Common myeloid progenitor, CD34-positive (primary cell): ENCODE data around the gene HOXD8.

Experiments
- CTCF ChIA-PET: fragments of 350-600 bp; sonication (Branson Sonifier 250); formaldehyde crosslinking; loops from one replicate; lab custom pipeline; 2021; ENCODE audit warnings: antibody characterized with exemption; lab: Charles Lee
- POLR2A ChIA-PET: fragments of 350-600 bp; sonication (Branson Sonifier 250); formaldehyde crosslinking; loops from one replicate; lab custom pipeline; 2021; ENCODE audit warnings: antibody characterized with exemption; lab: Charles Lee
- DNase-seq, 3 donors: peaks; one replicate each; pipeline versions ENCODE4 v3.0.0 to v3.0.0-alpha.2; 2013
- H3K27ac ChIP-seq, 2 experiments: 1 replicate in 1 of 2; 2 replicates in 1 of 2; pipeline ENCODE4 v1.7.0; 2013; ENCODE audit warnings: inconsistent platforms in 2 of 2, low read length in 2 of 2, mild to moderate bottlenecking in 2 of 2, low read depth in 1 of 2, moderate library complexity in 1 of 2; ENCODE audit not compliant: severe bottlenecking in 2 of 2, insufficient read depth in 1 of 2, poor library complexity in 1 of 2
- H3K27me3 ChIP-seq, 5 experiments: replicated peaks in 2 of 5; 1 replicate in 3 of 5; 2 replicates in 2 of 5; pipeline versions ENCODE4 v1.6.1 to v1.7.0; 2013; ENCODE audit warnings: low read length in 4 of 5, mild to moderate bottlenecking in 2 of 5, moderate library complexity in 2 of 5, inconsistent platforms in 1 of 5; ENCODE audit not compliant: insufficient read depth in 5 of 5, control insufficient read depth in 4 of 5
- H3K36me3 ChIP-seq, 4 experiments: 1 replicate in 2 of 4; 2 replicates in 2 of 4; pipeline versions ENCODE4 v1.6.1 to v1.7.0; 2013; ENCODE audit warnings: low read length in 3 of 4, control low read depth in 1 of 4, mild to moderate bottlenecking in 1 of 4; ENCODE audit not compliant: control insufficient read depth in 4 of 4, insufficient read depth in 4 of 4
- H3K4me1 ChIP-seq, 4 experiments: 1 replicate in 3 of 4; 2 replicates in 1 of 4; pipeline versions ENCODE4 v1.6.1 to v1.7.1; 2013; ENCODE audit warnings: low read length in 3 of 4, mild to moderate bottlenecking in 3 of 4, control low read depth in 1 of 4, inconsistent platforms in 1 of 4, moderate library complexity in 1 of 4; ENCODE audit not compliant: control insufficient read depth in 4 of 4, insufficient read depth in 4 of 4; ENCODE audit errors: control extremely low read depth in 1 of 4
- H3K4me3 ChIP-seq, 7 experiments: 1 replicate in 4 of 7; 2 replicates in 3 of 7; pipeline versions ENCODE4 v1.5.1 to v1.7.0; 2013; ENCODE audit warnings: mild to moderate bottlenecking in 7 of 7, low read length in 6 of 7, moderate library complexity in 6 of 7, inconsistent platforms in 2 of 7, low read depth in 2 of 7, control low read depth in 1 of 7; ENCODE audit not compliant: insufficient read depth in 4 of 7, control insufficient read depth in 1 of 7; ENCODE audit errors: extremely low read depth in 1 of 7
- H3K9me3 ChIP-seq, 5 experiments: 1 replicate in 4 of 5; 2 replicates in 1 of 5; pipeline versions ENCODE4 v1.6.1 to v1.7.1; 2013; ENCODE audit warnings: low read length in 4 of 5, mild to moderate bottlenecking in 2 of 5, inconsistent platforms in 1 of 5, low read depth in 1 of 5, moderate library complexity in 1 of 5; ENCODE audit not compliant: control insufficient read depth in 4 of 5, insufficient read depth in 2 of 5; ENCODE audit errors: control extremely low read depth in 1 of 5
- WGBS: methylation state at CpG from one replicate; pipeline ENCODE4 v1.1.5; 2013; ENCODE audit not compliant: insufficient coverage; 5-methylcytosine and 5-hydroxymethylcytosine counted together

HOXD8 gene

GRCh38 chr2:176140513-176141317 lies 11.2 kb downstream of the HOXD8 start:
- H3K36me3 ChIP-seq, result no peaks in the 10 kb centered on the region
- ChIA-PET POLR2A (interaction anchor here (0.5 to 0.6 kb wide), 2 partner anchors 36 to 418 kb away, joined by 3 read pairs; no protein-coding TSS in a partner anchor), CTCF (interaction anchor here (0.6 to 7.3 kb wide), 27 partner anchors 9 to 1008 kb away, joined by 3 to 74 read pairs (median 6); no protein-coding TSS in a partner anchor)
- no peak overlapping the region for H3K27ac ChIP-seq
- WGBS, result 9% methylated on average over 36 of the region's 48 CpGs
- DNase-seq, result peak; percentile 73 to 86 (median 84)
- H3K9me3 ChIP-seq, result peaks cover 0 to 7% (median 0%) of the 10 kb centered on the region in 5 experiments
- peaks cover 0 to 17% (median 13%) of the 10 kb centered on the region in 4 experiments for H3K4me1 ChIP-seq
- peak overlapping the region; percentile 16 to 75 (median 59) for H3K4me3 ChIP-seq
- H3K27me3 ChIP-seq, result peaks cover 35 to 97% (median 67%) of the 10 kb centered on the region in 5 experiments

GRCh38 chr2:176142281-176142680 lies 12.8 kb downstream of the HOXD8 start:
- ChIA-PET CTCF (interaction anchor here (1.8 to 7.3 kb wide), 5 partner anchors 10 to 510 kb away, joined by 5 to 74 read pairs (median 40); no protein-coding TSS in a partner anchor), POLR2A (no interaction called here)
- no peak overlapping the region for H3K27ac ChIP-seq
- no peaks in the 10 kb centered on the region for H3K36me3 ChIP-seq
- peaks cover 32 to 97% (median 72%) of the 10 kb centered on the region in 5 experiments for H3K27me3 ChIP-seq
- WGBS, result 100% methylated on average over 1 of the region's 2 CpGs
- no peak for DNase-seq
- H3K4me3 ChIP-seq, result no peak overlapping the region
- peaks cover 0 to 9% (median 7%) of the 10 kb centered on the region in 4 experiments for H3K4me1 ChIP-seq
- peaks cover 0 to 10% (median 0%) of the 10 kb centered on the region in 5 experiments for H3K9me3 ChIP-seq

- Histone ChIP-seq H3K4me1 (peaks cover 0 to 5% (median 3%) of the 10 kb centered on the region in 4 experiments), H3K9me3 (peaks cover 0 to 2% (median 0%) of the 10 kb centered on the region in 5 experiments), H3K27ac (no peak overlapping the region), H3K4me3 (no peak overlapping the region), H3K36me3 (no peaks in the 10 kb centered on the region), H3K27me3 (peaks cover 17 to 97% (median 64%) of the 10 kb centered on the region in 5 experiments)
- POLR2A ChIA-PET, result no interaction called here
- CTCF ChIA-PET, result interaction anchor here (0.7 to 7.3 kb wide), 9 partner anchors 10 to 1003 kb away, joined by 3 to 74 read pairs (median 5); no protein-coding TSS in a partner anchor
- WGBS, result 100% methylated on average over 1 of the region's 4 CpGs
- DNase-seq, result no peak
Measured at GRCh38 chr2:176145085-176145969, 15.8 kb downstream of the HOXD8 start.

- peaks cover 17 to 97% (median 67%) of the 10 kb centered on the region in 5 experiments for H3K27me3 ChIP-seq
- WGBS, result 26% methylated on average over 4 of the region's 6 CpGs
Measured at GRCh38 chr2:176146101-176146500, 16.6 kb downstream of the HOXD8 start.

GRCh38 chr2:176146645-176147044 lies 17.1 kb downstream of the HOXD8 start:
- peaks cover 17 to 97% (median 69%) of the 10 kb centered on the region in 5 experiments for H3K27me3 ChIP-seq
- ChIA-PET POLR2A (no interaction called here), CTCF (interaction anchor here (0.9 to 4.7 kb wide), 4 partner anchors 13 to 1002 kb away, joined by 4 to 26 read pairs (median 5); no protein-coding TSS in a partner anchor)
- H3K9me3 ChIP-seq, result peaks cover 0 to 3% (median 0%) of the 10 kb centered on the region in 5 experiments
- H3K27ac ChIP-seq, result no peak overlapping the region
- H3K4me1 ChIP-seq, result peaks cover 0 to 2% (median 0%) of the 10 kb centered on the region in 4 experiments
- no peaks in the 10 kb centered on the region for H3K36me3 ChIP-seq
- no peak for DNase-seq
- no peak overlapping the region for H3K4me3 ChIP-seq

More at GRCh38 chr2:176146101-176146500, 16.6 kb downstream of the HOXD8 start:
- Histone ChIP-seq H3K27ac (no peak overlapping the region), H3K9me3 (peaks cover 0 to 3% (median 0%) of the 10 kb centered on the region in 5 experiments), H3K4me1 (no peaks in the 10 kb centered on the region), H3K4me3 (no peak overlapping the region), H3K36me3 (no peaks in the 10 kb centered on the region)
- CTCF ChIA-PET, result interaction anchor here (0.9 to 4.7 kb wide), 4 partner anchors 13 to 1002 kb away, joined by 4 to 26 read pairs (median 5); no protein-coding TSS in a partner anchor
- DNase-seq, result no peak
- POLR2A ChIA-PET, result no interaction called here

GRCh38 chr2:176147210-176147799 lies 17.8 kb downstream of the HOXD8 start:
- H3K9me3 ChIP-seq, result peaks cover 0 to 3% (median 0%) of the 10 kb centered on the region in 5 experiments
- no peak overlapping the region for H3K4me3 ChIP-seq
- POLR2A ChIA-PET, result no interaction called here
- peaks cover 0 to 5% (median 1%) of the 10 kb centered on the region in 4 experiments for H3K4me1 ChIP-seq
- H3K27ac ChIP-seq, result no peak overlapping the region
- 12% methylated on average over 18 of the region's 32 CpGs for WGBS
- H3K36me3 ChIP-seq, result no peaks in the 10 kb centered on the region
- CTCF ChIA-PET, result interaction anchor here (0.8 to 1.7 kb wide), 3 partner anchors 14 to 238 kb away, joined by 3 to 6 read pairs (median 4); no protein-coding TSS in a partner anchor
- no peak for DNase-seq
- peaks cover 15 to 97% (median 64%) of the 10 kb centered on the region in 5 experiments for H3K27me3 ChIP-seq
